Neural progenitor cell (in vitro differentiated cells): ENCODE results near the gene PRKCSH.

ENCODE experiments used
- CTCF ChIP-seq: fragments of 200-600 bp; sonication (generic); IDR thresholded peaks from 2 replicates; pipeline ENCODE4 v1.5.1; 2017; ENCODE audit warnings: antibody characterized with exemption, mild to moderate bottlenecking
- EZH2 ChIP-seq: fragments of 200-600 bp; sonication (generic); IDR thresholded peaks from 2 replicates; pipeline ENCODE4 v1.6.1; 2017; ENCODE audit warnings: antibody characterized with exemption, mild to moderate bottlenecking, moderate library complexity
- EZH2phosphoT487 ChIP-seq: fragments of 200-600 bp; sonication (generic); IDR thresholded peaks from 2 replicates; pipeline ENCODE4 v1.6.1; 2017; ENCODE audit warnings: antibody characterized with exemption

DNA sequence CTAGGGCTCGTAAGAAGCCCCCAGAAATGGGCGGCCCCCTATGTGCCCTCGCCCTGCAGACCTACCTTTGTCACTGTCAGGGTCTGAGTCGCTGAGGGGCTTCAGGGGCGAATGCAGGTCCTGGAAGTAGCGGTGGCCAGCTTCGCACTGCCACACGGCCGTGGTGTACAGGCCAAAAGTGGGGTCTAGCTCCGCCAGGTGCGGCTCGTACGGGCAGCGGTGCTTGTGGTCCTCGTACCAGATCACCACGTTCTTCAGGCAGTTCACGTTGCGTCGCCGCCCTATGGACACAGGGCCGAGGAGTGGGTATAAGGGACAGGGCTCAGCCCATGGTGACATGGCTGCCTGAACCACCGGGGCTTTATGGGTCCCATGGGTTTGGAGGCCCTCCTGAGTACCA, 60.5 kb downstream of the PRKCSH start:
- no peak for TF ChIP-seq CTCF
- TF ChIP-seq EZH2phosphoT487: no peak
- no peak for TF ChIP-seq EZH2
